AG20443 (cell line): ENCODE results near the gene LHPP.

ENCODE experiments used
- DNase-seq: peaks from one replicate; pipeline ENCODE4 v3.0.0; 2012; ENCODE audit warnings: low spot score, mixed read lengths

LHPP gene

GRCh38 chr10:124595143-124595883 is 133.7 kb downstream of the LHPP start:
- no peak for DNase-seq

DNA sequence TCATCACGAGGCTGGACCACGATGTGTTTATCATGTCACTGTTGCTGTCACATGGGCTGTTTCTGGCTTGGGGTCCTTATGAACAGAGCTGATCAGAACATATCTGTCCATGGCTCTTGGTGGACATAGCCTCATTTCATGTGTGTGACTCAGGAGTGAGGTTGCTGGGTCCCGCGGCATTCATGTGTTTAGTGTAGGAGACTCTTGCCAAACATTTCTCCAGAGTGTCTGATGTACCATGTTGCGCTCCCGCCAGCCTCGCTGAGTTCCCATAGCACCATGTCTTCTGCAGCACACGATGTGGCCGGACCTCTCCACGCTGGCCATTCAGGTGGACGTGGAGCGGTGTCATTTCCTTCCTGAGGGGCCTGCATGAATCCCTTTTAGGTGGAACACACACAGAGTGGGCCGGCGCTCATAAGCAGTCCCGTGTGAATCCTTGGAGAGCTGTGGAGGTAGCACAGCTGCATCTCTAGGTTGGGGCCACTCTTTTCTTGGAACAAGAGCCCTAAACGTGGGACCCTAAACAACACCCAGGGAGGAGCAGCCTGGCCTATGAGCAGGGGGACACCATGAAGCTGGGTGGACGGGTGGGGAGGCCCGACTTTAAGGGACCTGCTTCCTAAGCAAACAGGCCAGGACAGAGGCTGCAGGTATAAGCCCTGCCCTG is 134.6 kb downstream of the LHPP start:
- DNase-seq: no peak

- no peak for DNase-seq
Measured at GRCh38 chr10:124596962-124597845, 135.6 kb downstream of the LHPP start.

DNA sequence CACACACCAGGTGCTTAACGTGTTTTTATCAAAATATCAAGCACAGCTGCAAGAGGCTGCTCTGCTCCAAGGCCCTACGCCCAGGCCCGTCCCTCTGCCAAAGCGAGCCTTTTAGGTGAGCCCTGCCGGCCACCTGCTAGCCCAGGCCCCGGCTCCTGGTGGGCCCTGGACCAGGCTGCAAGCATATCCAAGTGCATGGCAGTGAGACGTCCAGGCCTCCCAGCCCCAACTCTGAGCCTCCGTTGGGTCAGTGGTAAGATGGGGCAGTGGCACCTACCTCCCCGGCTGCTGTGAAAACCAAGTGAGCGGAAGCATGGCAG is 136.2 kb downstream of the LHPP start:
- no peak for DNase-seq

GRCh38 chr10:124598196-124598595 is 136.6 kb downstream of the LHPP start:
- no peak for DNase-seq

DNA sequence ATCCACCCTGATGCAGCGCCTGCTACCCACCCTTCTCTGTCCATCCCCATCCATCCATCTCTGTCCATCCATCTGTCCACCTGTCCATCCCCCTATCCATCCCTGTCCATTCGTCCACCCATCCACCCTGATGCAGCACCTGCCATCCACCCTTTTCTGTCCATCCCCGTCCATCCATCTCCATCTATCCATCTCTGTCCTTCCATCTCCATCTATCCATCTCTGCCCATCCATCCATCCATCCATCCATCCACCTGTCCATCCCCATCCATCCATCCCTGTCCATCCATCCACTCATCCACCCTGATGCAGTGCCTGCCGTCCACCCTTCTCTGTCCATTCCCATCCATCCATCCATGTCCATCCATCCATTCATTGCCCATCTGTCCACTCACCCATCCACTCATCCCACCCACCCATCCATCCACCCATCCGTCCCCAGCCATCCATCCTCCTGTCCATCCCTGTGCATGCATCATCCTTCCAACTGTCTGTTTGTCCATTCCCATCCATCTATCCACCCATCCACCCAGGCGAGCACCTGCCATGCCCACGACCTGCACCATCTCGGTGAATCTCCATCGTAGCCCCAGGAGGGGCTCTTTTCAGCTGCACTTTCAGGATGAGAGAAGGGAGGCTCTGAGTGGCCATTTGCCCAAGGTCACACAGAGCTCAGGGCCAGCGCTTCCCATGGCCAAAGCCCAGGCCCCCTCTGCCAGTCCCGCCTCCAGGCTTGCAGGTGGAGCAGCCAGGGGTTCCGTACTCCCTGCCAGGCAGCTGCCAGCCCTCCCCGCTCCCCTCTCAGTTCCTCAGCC is 137.4 kb downstream of the LHPP start:
- DNase-seq: no peak

DNA sequence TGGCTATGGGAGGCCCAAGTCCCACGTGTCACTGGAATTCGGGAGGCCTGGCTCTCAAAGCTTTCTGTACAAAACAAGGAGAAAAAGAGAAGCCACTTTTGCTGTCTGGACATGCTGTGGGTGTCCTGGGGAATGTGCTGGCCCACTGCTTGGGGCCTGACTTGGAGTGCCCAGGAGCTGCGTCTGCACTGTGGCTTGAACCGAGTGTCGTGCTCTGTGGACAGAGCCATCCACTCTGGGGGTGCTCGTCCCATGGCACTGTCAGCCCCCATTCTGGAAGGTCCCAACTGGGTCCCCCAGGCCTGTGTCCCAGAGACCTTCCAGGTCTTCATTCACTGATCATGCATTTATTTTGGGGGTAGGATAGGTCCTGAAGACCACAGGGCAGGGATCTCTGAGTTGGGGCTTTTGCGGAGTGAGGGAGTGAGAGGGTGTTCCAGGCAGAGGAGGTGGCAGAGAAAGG is 138.0 kb downstream of the LHPP start:
- no peak for DNase-seq

GRCh38 chr10:124600051-124600880 is 138.6 kb downstream of the LHPP start:
- no peak for DNase-seq

DNA sequence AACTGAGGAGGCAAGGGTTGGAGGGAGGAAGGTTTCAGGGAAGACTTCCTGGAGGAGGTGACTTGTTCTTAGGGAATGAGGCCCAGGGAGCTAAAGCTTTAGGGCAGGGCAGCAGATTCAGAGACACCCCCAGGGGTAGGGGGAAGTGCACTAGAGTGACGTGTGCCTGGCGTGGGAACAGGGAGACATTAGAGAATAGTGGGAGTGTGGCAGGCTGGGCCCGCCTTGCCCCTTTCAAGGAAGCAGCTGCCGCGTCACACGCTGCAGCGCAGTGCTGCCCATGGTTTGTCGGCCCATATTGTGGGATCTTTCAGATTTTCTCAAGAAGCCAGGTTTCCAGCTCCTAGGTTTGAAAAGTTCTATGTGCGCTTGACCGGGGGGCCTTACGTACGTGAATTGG is 139.4 kb downstream of the LHPP start:
- no peak for DNase-seq

- DNase-seq: no peak
Measured at GRCh38 chr10:124601431-124602120, 140.0 kb downstream of the LHPP start.

DNA sequence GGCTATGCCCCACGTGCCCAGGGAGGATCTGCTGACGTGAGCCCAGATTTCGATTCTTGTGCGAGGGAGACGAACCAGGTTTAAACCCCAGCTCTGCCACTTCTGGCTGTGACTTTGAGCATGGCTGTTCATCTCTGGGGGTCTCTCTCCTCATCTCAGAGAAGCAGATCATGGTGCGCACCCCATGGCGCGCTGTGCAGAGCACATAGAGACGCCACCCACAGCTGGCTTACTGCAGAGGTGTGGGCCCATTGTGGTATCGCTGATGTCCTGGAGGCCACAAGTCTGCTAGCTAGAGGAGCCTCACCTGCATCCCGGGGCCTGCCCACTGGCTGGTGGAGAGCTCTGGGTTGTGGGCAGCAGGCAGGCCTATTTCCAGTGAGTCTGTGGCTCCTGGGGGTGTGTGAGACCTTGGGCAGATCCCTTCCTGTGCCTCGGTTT is 140.5 kb downstream of the LHPP start:
- no peak for DNase-seq

DNA sequence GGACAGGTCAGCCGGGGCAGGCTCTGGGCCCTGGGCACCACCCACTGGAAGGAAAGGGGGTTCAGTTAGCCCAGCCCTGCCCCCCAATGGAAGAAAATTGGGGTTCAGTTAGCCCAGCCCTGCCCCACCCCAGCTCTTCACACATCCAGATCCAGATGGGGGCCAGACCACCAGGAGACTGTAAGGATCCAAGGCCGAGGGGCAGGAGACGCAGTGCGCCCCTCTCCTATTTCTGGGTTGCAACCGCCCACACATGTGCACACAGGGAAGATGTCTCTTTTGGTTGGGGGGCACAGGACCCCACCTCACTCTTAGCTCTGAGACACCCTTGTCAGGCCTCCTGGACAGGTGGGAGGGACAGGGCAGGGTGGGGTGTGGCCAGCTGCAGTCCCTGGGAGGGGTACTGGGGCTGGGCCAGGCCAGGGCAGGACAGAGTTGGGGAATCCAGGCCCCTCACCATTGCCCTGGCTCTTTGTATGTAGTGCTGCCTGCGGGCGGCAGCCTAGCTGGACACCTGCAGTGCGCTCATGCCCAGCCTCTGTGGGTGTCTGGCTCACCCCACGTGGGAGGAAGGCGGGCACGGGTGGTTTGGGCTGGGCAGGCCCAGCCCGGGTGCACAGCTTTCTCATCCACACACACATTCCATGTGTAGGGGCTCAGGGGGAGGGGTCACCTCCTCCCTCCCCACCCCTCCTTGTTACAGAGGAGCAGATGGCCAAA is 141.2 kb downstream of the LHPP start:
- no peak for DNase-seq

DNA sequence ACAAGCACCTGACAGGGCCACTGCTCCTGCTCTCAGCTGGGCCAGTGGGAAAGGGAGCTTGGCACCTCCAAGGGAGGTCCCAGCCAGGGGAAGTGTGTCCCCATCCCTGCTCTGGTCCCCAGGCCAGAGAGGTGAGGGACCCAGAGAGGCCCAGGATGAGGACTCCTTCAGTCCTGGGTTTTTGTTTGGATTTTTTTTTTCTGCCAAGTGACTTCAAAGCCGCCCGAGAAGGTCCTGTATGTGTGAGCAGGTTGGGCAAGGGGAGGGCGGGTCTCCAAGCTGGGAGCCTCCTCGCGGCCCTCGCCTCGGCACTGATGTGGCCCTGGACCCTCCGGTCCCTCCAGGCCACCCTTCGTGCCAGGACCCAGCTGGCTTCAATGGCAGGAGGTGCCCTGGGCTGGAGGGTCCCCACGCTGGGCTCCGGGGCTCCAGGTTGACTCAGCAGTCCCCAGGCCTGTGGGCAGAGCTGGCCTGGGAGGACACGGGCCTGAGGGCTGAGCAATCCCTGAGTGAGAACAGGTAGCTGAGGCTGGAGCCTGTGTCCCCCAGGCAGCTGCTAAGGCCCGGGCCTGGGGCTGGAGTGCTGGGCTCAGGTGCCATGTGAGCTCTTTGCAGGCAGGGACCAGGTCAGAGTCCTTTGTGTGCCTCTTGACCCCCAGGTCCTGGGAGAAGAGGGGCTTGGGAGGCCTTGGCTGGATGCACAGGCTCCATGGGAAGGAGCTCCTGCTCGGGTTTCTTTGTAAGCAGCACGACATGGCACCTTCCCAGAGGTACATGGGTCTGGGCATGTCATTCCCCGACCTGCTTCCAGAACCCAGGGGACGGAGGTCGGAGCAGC is 142.0 kb downstream of the LHPP start:
- no peak for DNase-seq

GRCh38 chr10:124604214-124605000 is 142.8 kb downstream of the LHPP start:
- DNase-seq: no peak

DNA sequence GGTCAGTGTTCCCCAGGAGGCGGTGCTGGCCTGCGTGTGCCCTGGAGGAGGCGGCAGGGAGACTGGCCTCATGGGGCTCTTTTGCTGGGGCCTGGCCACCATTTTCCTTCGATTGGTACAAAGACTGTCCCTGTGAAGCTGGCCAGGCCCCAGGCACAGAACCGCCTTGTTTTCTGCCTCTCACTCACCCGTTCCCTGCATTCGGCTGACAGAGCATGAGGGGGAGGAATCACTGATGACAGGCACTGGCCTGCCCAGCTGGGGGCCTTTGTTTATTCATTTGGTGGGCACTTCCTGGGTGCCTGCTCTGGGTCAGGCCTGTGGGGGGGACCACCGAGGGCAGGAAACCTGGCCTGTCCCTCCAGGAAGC is 143.4 kb downstream of the LHPP start:
- DNase-seq: no peak

GRCh38 chr10:124605481-124605855 is 143.8 kb downstream of the LHPP start:
- DNase-seq: no peak

GRCh38 chr10:124605856-124606812 is 144.5 kb downstream of the LHPP start:
- DNase-seq: no peak
